K562 (cell line): ENCODE results near the gene ADCY1. TPM values are rescaled to one million over a fixed set of nuclear protein-coding genes. Genes with fewer than 3 reads are reported as not detected.

ENCODE experiments used
- ATAC-seq: fragments of 200-7000 bp; cut with Tn5 transposase; 3 replicates; pipeline ENCODE4 v1.9.1; 2020; ENCODE audit warnings: moderate library complexity
- BruUV-seq: library from RNA; stranded (reverse); fragments of 400-500 nt; replicated peaks from 2 replicates; lab custom pipeline; 2021; lab: Mats Ljungman, UMichigan
- CTCF ChIA-PET: fragments of 300-600 bp; formaldehyde crosslinking; extraction: SDS; loops from one replicate; lab custom pipeline; 2021; ENCODE audit warnings: low intra/inter-chr PET ratio; lab: Yijun Ruan, JAX
- POLR2A ChIA-PET: fragments of 300-600, 350-650 bp; sonication (Branson Sonifier 250); formaldehyde crosslinking; extraction: SDS; loops from one replicate; lab custom pipeline; 2021; ENCODE audit warnings: antibody characterized with exemption, inconsistent platforms; lab: Yijun Ruan, JAX
- DNase-seq, 4 experiments: peaks; one replicate each; pipeline versions ENCODE4 v3.0.0 to v3.0.0-alpha.2; 2011 to 2018; ENCODE audit warnings: low spot score in 3 of 4, mixed read lengths in 3 of 4; ENCODE audit errors: extremely low read depth in 1 of 4
- FAIRE-seq: peaks from 2 replicates; lab custom pipeline; 2011; peaks lifted over from hg19 to GRCh38; lab: Jason Lieb, UNC
- H2AFZ ChIP-seq: 2 replicates; pipeline ENCODE4 v1.6.0; 2011; ENCODE audit warnings: low read depth, low read length, control low read depth, inconsistent platforms
- H3K27ac ChIP-seq: fragments of 200-600 bp; 3 replicates; pipeline ENCODE4 v1.8.0; 2011; ENCODE audit warnings: low read depth, mild to moderate bottlenecking, control low read depth, inconsistent platforms, low read length, moderate library complexity, mixed read lengths; ENCODE audit errors: extremely low read depth
- H3K27me3 ChIP-seq, 2 experiments: fragments of 300-600 bp in 1 of 2; 2 replicates in 1 of 2; 3 replicates in 1 of 2; pipeline versions ENCODE4 v1.6.0 to v1.8.0; 2011; ENCODE audit warnings: inconsistent platforms in 2 of 2, low read length in 2 of 2, mild to moderate bottlenecking in 1 of 2, mixed read lengths in 1 of 2, moderate library complexity in 1 of 2; ENCODE audit not compliant: control insufficient read depth in 2 of 2, insufficient read depth in 2 of 2
- H3K36me3 ChIP-seq: fragments of 300-600 bp; 3 replicates; pipeline ENCODE4 v1.8.0; 2011; ENCODE audit warnings: mild to moderate bottlenecking, low read length, inconsistent platforms; ENCODE audit not compliant: control insufficient read depth, insufficient read depth
- H3K4me1 ChIP-seq, 2 experiments: fragments of 200-600 bp in 1 of 2; replicated peaks in 1 of 2; 2 replicates in 1 of 2; 3 replicates in 1 of 2; pipeline versions ENCODE4 v1.5.1 to v1.8.0; 2011; ENCODE audit warnings: inconsistent platforms in 2 of 2, low read length in 2 of 2, mild to moderate bottlenecking in 1 of 2, mixed read lengths in 1 of 2, moderate library complexity in 1 of 2; ENCODE audit not compliant: control insufficient read depth in 2 of 2, insufficient read depth in 2 of 2
- H3K4me2 ChIP-seq: 2 replicates; pipeline ENCODE4 v1.6.1; 2011; ENCODE audit warnings: low read length, control low read depth, inconsistent platforms, mixed read lengths; ENCODE audit not compliant: insufficient read depth
- H3K4me3 ChIP-seq: fragments of 200-600 bp; sonication (generic), shearing (Covaris generic); 2 replicates; pipeline ENCODE4 v1.5.1; 2016; ENCODE audit warnings: control low read depth, inconsistent platforms
- H3K79me2 ChIP-seq: fragments of 200-600 bp; 3 replicates; pipeline ENCODE4 v1.8.0; 2011; ENCODE audit warnings: low read length, inconsistent platforms; ENCODE audit not compliant: control insufficient read depth, insufficient read depth
- H3K9ac ChIP-seq, 2 experiments: 2 replicates each; pipeline versions ENCODE4 v1.6.0 to v1.6.1; 2011; ENCODE audit warnings: low read depth in 2 of 2, low read length in 2 of 2, control low read depth in 1 of 2, inconsistent platforms in 1 of 2, mild to moderate bottlenecking in 1 of 2, mixed read lengths in 1 of 2; ENCODE audit not compliant: insufficient read depth in 1 of 2
- H3K9me1 ChIP-seq: one replicate; pipeline ENCODE4 v1.6.0; 2011; ENCODE audit warnings: inconsistent platforms, mild to moderate bottlenecking, low read length, moderate library complexity; ENCODE audit not compliant: control insufficient read depth, insufficient read depth
- H3K9me3 ChIP-seq: replicated peaks from 2 replicates; pipeline ENCODE4 v1.5.1; 2011; ENCODE audit warnings: low read depth, low read length, inconsistent platforms; ENCODE audit not compliant: control insufficient read depth, insufficient read depth
- H4K20me1 ChIP-seq: replicated peaks from 2 replicates; pipeline ENCODE4 v1.6.1; 2011; ENCODE audit warnings: low read length, inconsistent platforms, mixed read lengths; ENCODE audit not compliant: control insufficient read depth, insufficient read depth
- ATF7 ChIP-seq: fragments of 450-650 bp; IDR thresholded peaks from 2 replicates; pipeline ENCODE4 v1.7.1; 2014; ENCODE audit warnings: mild to moderate bottlenecking, moderate library complexity
- EP400 ChIP-seq: fragments of 450-650 bp; IDR thresholded peaks from 2 replicates; pipeline ENCODE4 v1.6.1; 2017; ENCODE audit warnings: antibody characterized with exemption, mild to moderate bottlenecking, moderate library complexity
- RAD51 ChIP-seq: fragments of 450-650 bp; IDR thresholded peaks from 2 replicates; pipeline ENCODE4 v1.7.1; 2016; ENCODE audit warnings: low read depth, mild to moderate bottlenecking, borderline replicate concordance
- RFX7 ChIP-seq: fragments of 250-450 bp; sonication (Bioruptor Pico); IDR thresholded peaks from 2 replicates; pipeline ENCODE4 v1.5.1; 2021; ENCODE audit warnings: mild to moderate bottlenecking
- TFE3 ChIP-seq: fragments of 450-650 bp; formaldehyde crosslinking; IDR thresholded peaks from 2 replicates; pipeline ENCODE4 v1.4.0; 2020; ENCODE audit warnings: mild to moderate bottlenecking, mixed read lengths
- WHSC1 ChIP-seq: IDR thresholded peaks from one replicate; pipeline ENCODE4 v1.6.1; 2012; ENCODE audit warnings: low read length, control low read depth, inconsistent platforms
- ZNF143 ChIP-seq: sonication (generic); formaldehyde crosslinking; IDR thresholded peaks from 2 replicates; pipeline ENCODE4 v1.9.0; 2022; ENCODE audit warnings: mild to moderate bottlenecking, missing genetic modification reagents
- ZNF384 ChIP-seq: IDR thresholded peaks from 2 replicates; pipeline ENCODE4 v1.6.1; 2012; ENCODE audit warnings: low read depth, low read length, improper control_type of control experiment
- WGBS: fragments of 100-300 bp; shearing (Covaris generic); methylation state at CpG from one replicate; pipeline ENCODE4 v1.1.6; 2016; ENCODE audit warnings: low coverage, mixed read lengths; ENCODE audit not compliant: insufficient coverage; ENCODE audit errors: missing lambda C conversion rate; 5-methylcytosine and 5-hydroxymethylcytosine counted together
- in situ Hi-C: fragments of 300-500 bp; cut with MboI; formaldehyde crosslinking; loops from 4 replicates; pipeline ENCODE4 v1.15.0; 2018; ENCODE audit warnings: inconsistent platforms, mixed read lengths
- intact Hi-C: fragments of 100-400 bp; cut with micrococcal nuclease; formaldehyde crosslinking; loops from 2 replicates; pipeline ENCODE4 v1.14.2; 2022
- polyA plus RNA-seq, 8 experiments: library from polyadenylated mRNA; depleted of rRNA in 4 of 8; stranded (reverse) in 5 of 8; unstranded in 3 of 8; fragments of >200 nt; fragmentation: Nextera tagmentation in 2 of 8; fragmentation: Illumina TruSeq in 1 of 8; extraction: Ambion mirVana in 2 of 8; extraction: Trizol in 1 of 8; gene quantifications; 2 replicates each; pipeline versions ENCODE4 v1.2.1 to v1.2.3, GENCODE V29; 2011 to 2014; ENCODE audit warnings: inconsistent platforms in 1 of 8, missing spikeins in 1 of 8
- total RNA-seq, 7 experiments: library from RNA; depleted of rRNA in 6 of 7; stranded (reverse); fragments of >200 nt in 6 of 7; fragmentation: Illumina TruSeq in 2 of 7; extraction: Trizol in 2 of 7; gene quantifications; 2 replicates each; pipeline versions ENCODE4 v1.2.1 to v1.2.3, GENCODE V29; 2011 to 2021; ENCODE audit warnings: low replicate concordance in 1 of 7
- TF ChIP-seq, protein P1 (sequence below): sonication (generic); formaldehyde crosslinking; IDR thresholded peaks from 2 replicates; pipeline ENCODE4 v1.8.1; 2023; ENCODE audit warnings: mild to moderate bottlenecking, missing genetic modification reagents
- TF ChIP-seq, protein P2 (sequence below): fragments of 250-450 bp; sonication (Bioruptor Pico); IDR thresholded peaks from 2 replicates; pipeline ENCODE4 v1.5.1; 2021; ENCODE audit warnings: mild to moderate bottlenecking
- TF ChIP-seq, protein P3 (sequence below): fragments of 450-650 bp; IDR thresholded peaks from 2 replicates; pipeline ENCODE4 v1.6.1; 2014; ENCODE audit warnings: low read depth, mild to moderate bottlenecking, moderate library complexity, borderline replicate concordance

The ADCY1 gene
- total and polyA plus RNA-seq, 9 of the 15 experiments (the other 6 are each of a cell fraction or from before 2014, with no cell fraction given) = under 0.01 to 0.18 (median 0.10) TPM; not detected in 4

- no peaks in the 10 kb centered on the region for H3K27me3 ChIP-seq
- 0% methylated on average over 3 of the region's 3 CpGs for WGBS
Measured at GRCh38 chr7:45617166-45617565, 43.0 kb downstream of the ADCY1 start.

More at GRCh38 chr7:45617166-45617565, 43.0 kb downstream of the ADCY1 start:
- Histone ChIP-seq H3K4me3 (no peak overlapping the region), H3K9me3 (no peaks in the 10 kb centered on the region; the same call in 1 of the 2 replicates), H3K4me2 (no peak overlapping the region), H4K20me1 (no peaks in the 10 kb centered on the region), H3K79me2 (no peaks in the 10 kb centered on the region), H3K27ac (no peak overlapping the region), H3K36me3 (no peaks in the 10 kb centered on the region), H3K4me1 (no peaks in the 10 kb centered on the region), H3K9ac (no peak overlapping the region), H2AFZ (no peak overlapping the region), H3K9me1 (no peaks in the 10 kb centered on the region)
- no peak for ATAC-seq
- POLR2A ChIA-PET = no interaction called here
- no TSS peak for BruUV-seq
- TF ChIP-seq, protein P1, sequence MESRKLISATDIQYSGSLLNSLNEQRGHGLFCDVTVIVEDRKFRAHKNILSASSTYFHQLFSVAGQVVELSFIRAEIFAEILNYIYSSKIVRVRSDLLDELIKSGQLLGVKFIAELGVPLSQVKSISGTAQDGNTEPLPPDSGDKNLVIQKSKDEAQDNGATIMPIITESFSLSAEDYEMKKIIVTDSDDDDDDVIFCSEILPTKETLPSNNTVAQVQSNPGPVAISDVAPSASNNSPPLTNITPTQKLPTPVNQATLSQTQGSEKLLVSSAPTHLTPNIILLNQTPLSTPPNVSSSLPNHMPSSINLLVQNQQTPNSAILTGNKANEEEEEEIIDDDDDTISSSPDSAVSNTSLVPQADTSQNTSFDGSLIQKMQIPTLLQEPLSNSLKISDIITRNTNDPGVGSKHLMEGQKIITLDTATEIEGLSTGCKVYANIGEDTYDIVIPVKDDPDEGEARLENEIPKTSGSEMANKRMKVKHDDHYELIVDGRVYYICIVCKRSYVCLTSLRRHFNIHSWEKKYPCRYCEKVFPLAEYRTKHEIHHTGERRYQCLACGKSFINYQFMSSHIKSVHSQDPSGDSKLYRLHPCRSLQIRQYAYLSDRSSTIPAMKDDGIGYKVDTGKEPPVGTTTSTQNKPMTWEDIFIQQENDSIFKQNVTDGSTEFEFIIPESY = no peak
- no peak for TF ChIP-seq WHSC1
- no peak for TF ChIP-seq ATF7
- no peak for TF ChIP-seq ZNF384
- TF ChIP-seq, protein P2, sequence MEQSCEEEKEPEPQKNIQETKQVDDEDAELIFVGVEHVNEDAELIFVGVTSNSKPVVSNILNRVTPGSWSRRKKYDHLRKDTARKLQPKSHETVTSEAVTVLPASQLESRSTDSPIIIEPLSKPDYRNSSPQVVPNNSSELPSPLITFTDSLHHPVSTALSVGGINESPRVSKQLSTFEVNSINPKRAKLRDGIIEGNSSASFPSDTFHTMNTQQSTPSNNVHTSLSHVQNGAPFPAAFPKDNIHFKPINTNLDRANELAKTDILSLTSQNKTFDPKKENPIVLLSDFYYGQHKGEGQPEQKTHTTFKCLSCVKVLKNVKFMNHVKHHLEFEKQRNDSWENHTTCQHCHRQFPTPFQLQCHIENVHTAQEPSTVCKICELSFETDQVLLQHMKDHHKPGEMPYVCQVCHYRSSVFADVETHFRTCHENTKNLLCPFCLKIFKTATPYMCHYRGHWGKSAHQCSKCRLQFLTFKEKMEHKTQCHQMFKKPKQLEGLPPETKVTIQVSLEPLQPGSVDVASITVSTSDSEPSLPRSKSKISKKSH (CRISPR knock-in tag) = no peak
- TF ChIP-seq EP400 = no peak
- TF ChIP-seq, protein P3, sequence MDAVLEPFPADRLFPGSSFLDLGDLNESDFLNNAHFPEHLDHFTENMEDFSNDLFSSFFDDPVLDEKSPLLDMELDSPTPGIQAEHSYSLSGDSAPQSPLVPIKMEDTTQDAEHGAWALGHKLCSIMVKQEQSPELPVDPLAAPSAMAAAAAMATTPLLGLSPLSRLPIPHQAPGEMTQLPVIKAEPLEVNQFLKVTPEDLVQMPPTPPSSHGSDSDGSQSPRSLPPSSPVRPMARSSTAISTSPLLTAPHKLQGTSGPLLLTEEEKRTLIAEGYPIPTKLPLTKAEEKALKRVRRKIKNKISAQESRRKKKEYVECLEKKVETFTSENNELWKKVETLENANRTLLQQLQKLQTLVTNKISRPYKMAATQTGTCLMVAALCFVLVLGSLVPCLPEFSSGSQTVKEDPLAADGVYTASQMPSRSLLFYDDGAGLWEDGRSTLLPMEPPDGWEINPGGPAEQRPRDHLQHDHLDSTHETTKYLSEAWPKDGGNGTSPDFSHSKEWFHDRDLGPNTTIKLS = no peak
- no peak for TF ChIP-seq RAD51
- TF ChIP-seq RFX7 (CRISPR knock-in tag) = no peak
- no peak for TF ChIP-seq ZNF143 (CRISPR knock-in tag)
- no peak for TF ChIP-seq TFE3 (CRISPR knock-in tag)
- DNase-seq = no peak
- in situ Hi-C loops = no loop called here
- FAIRE-seq = no peak
- intact Hi-C loops = no loop called here
- CTCF ChIA-PET = no interaction called here
